K562 (cell line): Measurements from ENCODE around the gene B9D2. TPM values are rescaled to one million over a fixed set of nuclear protein-coding genes. Genes with fewer than 3 reads are reported as not detected.

Experiments used
- CHCHD3 ChIP-seq: fragments of 250-450 bp; sonication (Bioruptor Pico); IDR thresholded peaks from 2 replicates; pipeline ENCODE4 v2.1.2; 2022; ENCODE audit warnings: mild to moderate bottlenecking
- EHMT2 ChIP-seq: fragments of 450-650 bp; IDR thresholded peaks from 2 replicates; pipeline ENCODE4 v1.6.1; 2018; ENCODE audit warnings: antibody characterized with exemption
- LEF1 ChIP-seq: fragments of 450-650 bp; IDR thresholded peaks from 2 replicates; pipeline ENCODE4 v1.6.1; 2016; ENCODE audit warnings: mild to moderate bottlenecking
- NONO ChIP-seq, 2 experiments: fragments of 200-400 bp in 1 of 2; fragments of 450-650 bp in 1 of 2; formaldehyde crosslinking in 1 of 2; IDR thresholded peaks; 2 replicates each; pipeline ENCODE4 v1.6.1; 2017; ENCODE audit warnings: low read depth in 2 of 2, mild to moderate bottlenecking in 2 of 2, moderate library complexity in 2 of 2, low read length in 1 of 2
- RCOR1 ChIP-seq, 2 experiments: IDR thresholded peaks; 2 replicates each; pipeline ENCODE4 v1.6.1; 2012; ENCODE audit warnings: low read depth in 2 of 2, low read length in 2 of 2, borderline replicate concordance in 1 of 2, improper control_type of control experiment in 1 of 2
- SIN3A ChIP-seq, 2 experiments: fragments of 150-350 bp in 1 of 2; IDR thresholded peaks; 2 replicates each; pipeline ENCODE4 v1.6.1; 2011 to 2016; ENCODE audit warnings: borderline replicate concordance in 2 of 2, low read depth in 2 of 2, low read length in 2 of 2, mild to moderate bottlenecking in 2 of 2, moderate library complexity in 2 of 2; ENCODE audit not compliant: control insufficient read depth in 1 of 2
- SRSF1 ChIP-seq: fragments of 200-400 bp; formaldehyde crosslinking; IDR thresholded peaks from 2 replicates; pipeline ENCODE4 v1.6.1; 2017; ENCODE audit warnings: mild to moderate bottlenecking, low read depth, low read length, moderate library complexity
- TBL1XR1 ChIP-seq, 2 experiments: IDR thresholded peaks; 2 replicates each; pipeline ENCODE4 v1.6.1; 2012; ENCODE audit warnings: improper control_type of control experiment in 2 of 2, low read length in 2 of 2, mild to moderate bottlenecking in 1 of 2
- ZNF589 ChIP-seq: fragments of 200-800 bp; sonication (Bioruptor generic); IDR thresholded peaks from 2 replicates; pipeline ENCODE4 v1.6.1; 2016; ENCODE audit warnings: low read depth, missing genetic modification characterization, missing compliant biosample characterization
- polyA plus RNA-seq, 8 experiments: library from polyadenylated mRNA; depleted of rRNA in 4 of 8; stranded (reverse) in 5 of 8; unstranded in 3 of 8; fragments of >200 nt; fragmentation: Nextera tagmentation in 2 of 8; fragmentation: Illumina TruSeq in 1 of 8; extraction: Ambion mirVana in 2 of 8; extraction: Trizol in 1 of 8; gene quantifications; 2 replicates each; pipeline versions ENCODE4 v1.2.1 to v1.2.3, GENCODE V29; 2011 to 2014; ENCODE audit warnings: inconsistent platforms in 1 of 8, missing spikeins in 1 of 8
- total RNA-seq, 7 experiments: library from RNA; depleted of rRNA in 6 of 7; stranded (reverse); fragments of >200 nt in 6 of 7; fragmentation: Illumina TruSeq in 2 of 7; extraction: Trizol in 2 of 7; gene quantifications; 2 replicates each; pipeline versions ENCODE4 v1.2.1 to v1.2.3, GENCODE V29; 2011 to 2021; ENCODE audit warnings: low replicate concordance in 1 of 7
- TF ChIP-seq, protein P1 (sequence below): fragments of 450-650 bp; IDR thresholded peaks from 2 replicates; pipeline ENCODE4 v1.6.1; 2016; ENCODE audit warnings: antibody characterized with exemption
- TF ChIP-seq, protein P2 (sequence below), 2 experiments: IDR thresholded peaks; 2 replicates each; pipeline ENCODE4 v1.6.1; 2011; ENCODE audit warnings: borderline replicate concordance in 1 of 2, control low read depth in 1 of 2, low read depth in 1 of 2, low read length in 1 of 2, mild to moderate bottlenecking in 1 of 2, mixed read lengths in 1 of 2, moderate library complexity in 1 of 2; ENCODE audit not compliant: insufficient read depth in 1 of 2, insufficient read length in 1 of 2, poor library complexity in 1 of 2, severe bottlenecking in 1 of 2; ENCODE audit errors: extremely low read depth in 1 of 2
- TF ChIP-seq, protein P3 (sequence below): fragments of 200-400 bp; formaldehyde crosslinking; IDR thresholded peaks from 2 replicates; pipeline ENCODE4 v1.6.1; 2017; ENCODE audit warnings: mild to moderate bottlenecking, low read depth, low read length, moderate library complexity
- TF ChIP-seq, protein P4 (sequence below): sonication (generic); formaldehyde crosslinking; IDR thresholded peaks from 2 replicates; pipeline ENCODE4 v1.8.0; 2022; ENCODE audit warnings: mild to moderate bottlenecking, missing genetic modification reagents
- TF ChIP-seq, protein P5 (sequence below): sonication (generic); formaldehyde crosslinking; IDR thresholded peaks from 2 replicates; pipeline ENCODE4 v1.8.1; 2023; ENCODE audit warnings: mild to moderate bottlenecking, missing genetic modification reagents

B9D2 gene
- total and polyA plus RNA-seq, 9 of the 15 experiments (the other 6 are each of a cell fraction or from before 2014, with no cell fraction given), result 0.83 to 6.9 (median 2.8) TPM

DNA sequence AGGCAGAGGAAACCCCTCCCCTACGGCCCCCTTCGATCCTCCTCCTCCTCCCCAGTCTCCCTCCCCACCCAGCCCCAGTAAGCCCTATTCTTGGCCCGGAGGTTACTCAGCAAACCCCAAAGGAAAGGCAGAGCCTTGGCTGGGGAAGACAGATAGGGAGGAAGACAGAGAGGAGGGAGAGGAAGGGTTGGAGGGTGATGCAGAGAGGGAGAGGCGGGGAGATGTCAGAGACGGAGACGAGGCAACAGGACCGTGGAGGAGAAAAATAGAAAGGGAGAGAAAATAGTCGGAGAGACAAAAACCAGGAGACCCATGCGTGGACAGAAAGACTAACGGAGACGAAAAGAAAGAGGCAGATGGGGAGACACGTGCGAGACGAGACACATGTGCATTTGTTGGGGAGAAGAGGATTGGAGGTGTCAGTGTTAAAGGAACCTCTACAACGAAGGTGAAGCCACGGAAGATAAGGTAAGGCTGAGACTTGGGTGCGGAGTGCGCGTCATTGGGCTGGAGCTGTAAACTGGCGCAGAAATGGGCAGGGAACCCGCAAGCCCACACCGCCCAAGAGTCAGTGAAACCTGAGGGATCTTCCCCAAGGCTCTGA is 13.1 kb downstream of the B9D2 start (continued):
- no peak for TF ChIP-seq CHCHD3 (CRISPR knock-in tag)
- TF ChIP-seq ZNF589 (CRISPR knock-in tag), result no peak
- TF ChIP-seq, protein P1, sequence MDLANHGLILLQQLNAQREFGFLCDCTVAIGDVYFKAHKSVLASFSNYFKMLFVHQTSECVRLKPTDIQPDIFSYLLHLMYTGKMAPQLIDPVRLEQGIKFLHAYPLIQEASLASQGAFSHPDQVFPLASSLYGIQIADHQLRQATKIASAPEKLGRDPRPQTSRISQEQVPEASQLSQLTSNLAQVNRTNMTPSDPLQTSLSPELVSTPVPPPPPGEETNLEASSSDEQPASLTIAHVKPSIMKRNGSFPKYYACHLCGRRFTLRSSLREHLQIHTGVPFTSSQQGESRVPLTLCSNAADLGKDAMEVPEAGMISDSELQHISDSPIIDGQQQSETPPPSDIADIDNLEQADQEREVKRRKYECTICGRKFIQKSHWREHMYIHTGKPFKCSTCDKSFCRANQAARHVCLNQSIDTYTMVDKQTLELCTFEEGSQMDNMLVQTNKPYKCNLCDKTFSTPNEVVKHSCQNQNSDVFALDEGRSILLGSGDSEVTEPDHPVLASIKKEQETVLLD, result peak; percentile 77; the same call in 1 of the 2 replicates
- TF ChIP-seq TBL1XR1 (IDR thresholded peaks at IDR 0.05; ENCODE audit: low read length in 2 of 2), result peak; percentile 23 to 51; a peak in 1 of 4 replicates
- TF ChIP-seq RCOR1 (IDR thresholded peaks at IDR 0.05; ENCODE audit: borderline replicate concordance in 1 of 2, low read depth in 2 of 2, low read length in 2 of 2), result peak in 1 of 2 experiments; percentile 68; a peak in 3 of 4 replicates
- no peak for TF ChIP-seq SRSF1
- TF ChIP-seq, protein P2, sequence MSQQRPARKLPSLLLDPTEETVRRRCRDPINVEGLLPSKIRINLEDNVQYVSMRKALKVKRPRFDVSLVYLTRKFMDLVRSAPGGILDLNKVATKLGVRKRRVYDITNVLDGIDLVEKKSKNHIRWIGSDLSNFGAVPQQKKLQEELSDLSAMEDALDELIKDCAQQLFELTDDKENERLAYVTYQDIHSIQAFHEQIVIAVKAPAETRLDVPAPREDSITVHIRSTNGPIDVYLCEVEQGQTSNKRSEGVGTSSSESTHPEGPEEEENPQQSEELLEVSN (IDR thresholded peaks at IDR 0.05; ENCODE audit: borderline replicate concordance in 1 of 2, extremely low read depth in 1 of 2, insufficient read depth in 1 of 2, insufficient read length in 1 of 2, low read depth in 1 of 2, low read length in 1 of 2, poor library complexity in 1 of 2, severe bottlenecking in 1 of 2), result peak in 1 of 2 experiments; percentile 28
- TF ChIP-seq SIN3A (IDR thresholded peaks at IDR 0.05; ENCODE audit: borderline replicate concordance in 2 of 2, control insufficient read depth in 1 of 2, low read depth in 2 of 2, low read length in 2 of 2), result peak; percentile 41 to 47; a peak in 2 of 4 replicates
- TF ChIP-seq, protein P3, sequence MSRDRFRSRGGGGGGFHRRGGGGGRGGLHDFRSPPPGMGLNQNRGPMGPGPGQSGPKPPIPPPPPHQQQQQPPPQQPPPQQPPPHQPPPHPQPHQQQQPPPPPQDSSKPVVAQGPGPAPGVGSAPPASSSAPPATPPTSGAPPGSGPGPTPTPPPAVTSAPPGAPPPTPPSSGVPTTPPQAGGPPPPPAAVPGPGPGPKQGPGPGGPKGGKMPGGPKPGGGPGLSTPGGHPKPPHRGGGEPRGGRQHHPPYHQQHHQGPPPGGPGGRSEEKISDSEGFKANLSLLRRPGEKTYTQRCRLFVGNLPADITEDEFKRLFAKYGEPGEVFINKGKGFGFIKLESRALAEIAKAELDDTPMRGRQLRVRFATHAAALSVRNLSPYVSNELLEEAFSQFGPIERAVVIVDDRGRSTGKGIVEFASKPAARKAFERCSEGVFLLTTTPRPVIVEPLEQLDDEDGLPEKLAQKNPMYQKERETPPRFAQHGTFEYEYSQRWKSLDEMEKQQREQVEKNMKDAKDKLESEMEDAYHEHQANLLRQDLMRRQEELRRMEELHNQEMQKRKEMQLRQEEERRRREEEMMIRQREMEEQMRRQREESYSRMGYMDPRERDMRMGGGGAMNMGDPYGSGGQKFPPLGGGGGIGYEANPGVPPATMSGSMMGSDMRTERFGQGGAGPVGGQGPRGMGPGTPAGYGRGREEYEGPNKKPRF, result no peak
- peak in 1 of 2 experiments; percentile 27; a peak in 1 of 4 replicates for TF ChIP-seq NONO (IDR thresholded peaks at IDR 0.05; ENCODE audit: low read depth in 2 of 2, low read length in 1 of 2)
- TF ChIP-seq LEF1, result peak; percentile 39; the same call in 1 of the 2 replicates
- TF ChIP-seq, protein P4, sequence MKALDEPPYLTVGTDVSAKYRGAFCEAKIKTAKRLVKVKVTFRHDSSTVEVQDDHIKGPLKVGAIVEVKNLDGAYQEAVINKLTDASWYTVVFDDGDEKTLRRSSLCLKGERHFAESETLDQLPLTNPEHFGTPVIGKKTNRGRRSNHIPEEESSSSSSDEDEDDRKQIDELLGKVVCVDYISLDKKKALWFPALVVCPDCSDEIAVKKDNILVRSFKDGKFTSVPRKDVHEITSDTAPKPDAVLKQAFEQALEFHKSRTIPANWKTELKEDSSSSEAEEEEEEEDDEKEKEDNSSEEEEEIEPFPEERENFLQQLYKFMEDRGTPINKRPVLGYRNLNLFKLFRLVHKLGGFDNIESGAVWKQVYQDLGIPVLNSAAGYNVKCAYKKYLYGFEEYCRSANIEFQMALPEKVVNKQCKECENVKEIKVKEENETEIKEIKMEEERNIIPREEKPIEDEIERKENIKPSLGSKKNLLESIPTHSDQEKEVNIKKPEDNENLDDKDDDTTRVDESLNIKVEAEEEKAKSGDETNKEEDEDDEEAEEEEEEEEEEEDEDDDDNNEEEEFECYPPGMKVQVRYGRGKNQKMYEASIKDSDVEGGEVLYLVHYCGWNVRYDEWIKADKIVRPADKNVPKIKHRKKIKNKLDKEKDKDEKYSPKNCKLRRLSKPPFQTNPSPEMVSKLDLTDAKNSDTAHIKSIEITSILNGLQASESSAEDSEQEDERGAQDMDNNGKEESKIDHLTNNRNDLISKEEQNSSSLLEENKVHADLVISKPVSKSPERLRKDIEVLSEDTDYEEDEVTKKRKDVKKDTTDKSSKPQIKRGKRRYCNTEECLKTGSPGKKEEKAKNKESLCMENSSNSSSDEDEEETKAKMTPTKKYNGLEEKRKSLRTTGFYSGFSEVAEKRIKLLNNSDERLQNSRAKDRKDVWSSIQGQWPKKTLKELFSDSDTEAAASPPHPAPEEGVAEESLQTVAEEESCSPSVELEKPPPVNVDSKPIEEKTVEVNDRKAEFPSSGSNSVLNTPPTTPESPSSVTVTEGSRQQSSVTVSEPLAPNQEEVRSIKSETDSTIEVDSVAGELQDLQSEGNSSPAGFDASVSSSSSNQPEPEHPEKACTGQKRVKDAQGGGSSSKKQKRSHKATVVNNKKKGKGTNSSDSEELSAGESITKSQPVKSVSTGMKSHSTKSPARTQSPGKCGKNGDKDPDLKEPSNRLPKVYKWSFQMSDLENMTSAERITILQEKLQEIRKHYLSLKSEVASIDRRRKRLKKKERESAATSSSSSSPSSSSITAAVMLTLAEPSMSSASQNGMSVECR, result peak; percentile 77
- peak; percentile 48; the same call in 1 of the 2 replicates for TF ChIP-seq EHMT2
- TF ChIP-seq, protein P5, sequence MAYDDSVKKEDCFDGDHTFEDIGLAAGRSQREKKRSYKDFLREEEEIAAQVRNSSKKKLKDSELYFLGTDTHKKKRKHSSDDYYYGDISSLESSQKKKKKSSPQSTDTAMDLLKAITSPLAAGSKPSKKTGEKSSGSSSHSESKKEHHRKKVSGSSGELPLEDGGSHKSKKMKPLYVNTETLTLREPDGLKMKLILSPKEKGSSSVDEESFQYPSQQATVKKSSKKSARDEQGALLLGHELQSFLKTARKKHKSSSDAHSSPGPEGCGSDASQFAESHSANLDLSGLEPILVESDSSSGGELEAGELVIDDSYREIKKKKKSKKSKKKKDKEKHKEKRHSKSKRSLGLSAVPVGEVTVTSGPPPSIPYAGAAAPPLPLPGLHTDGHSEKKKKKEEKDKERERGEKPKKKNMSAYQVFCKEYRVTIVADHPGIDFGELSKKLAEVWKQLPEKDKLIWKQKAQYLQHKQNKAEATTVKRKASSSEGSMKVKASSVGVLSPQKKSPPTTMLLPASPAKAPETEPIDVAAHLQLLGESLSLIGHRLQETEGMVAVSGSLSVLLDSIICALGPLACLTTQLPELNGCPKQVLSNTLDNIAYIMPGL (CRISPR knock-in tag), result no peak
